ENCODE data around the gene SOX15. TPM values are rescaled to one million over a fixed set of nuclear protein-coding genes. Genes with fewer than 3 reads are reported as not detected.

SOX15 gene
- total and polyA plus RNA-seq, 2 of the 13 experiments (the other 11 are each of a cell fraction or from before 2014, with no cell fraction given) = 0.07 to 0.18 TPM

GRCh38 chr17:7561589-7562207 is 28.2 kb downstream of the SOX15 start, which contains the start of gene SENP3:
Gene SENP3, plus strand, starts transcription at chr17:7561919. Its CDS starts 1,158 bp downstream, at chr17:7563077.
- Histone ChIP-seq H3K4me2 (ENCODE audit: low read depth, low read length) (peak within 1 kb of the TSS; percentile 96), H3K9me3 (ENCODE audit: low read length) (no peaks in the 10 kb centered on the region), H3K79me2 (ENCODE audit: insufficient read depth, low read length) (peaks cover 27% of the 10 kb centered on the region), H3K4me3 (replicated peaks in 1 of 3; ENCODE audit: insufficient read depth in 1 of 3, low read depth in 2 of 3, low read length in 3 of 3) (peak within 1 kb of the TSS; percentile 90 to 94 (median 92)), H2AFZ (ENCODE audit: low read length) (peak within 1 kb of the TSS; percentile 69), H4K20me1 (ENCODE audit: insufficient read depth, low read length) (no peaks in the 10 kb centered on the region), H3K27me3 (ENCODE audit: control insufficient read depth in 1 of 2, insufficient read depth in 2 of 2, low read length in 2 of 2) (no peaks in the 10 kb centered on the region; a peak in 1 of 5 replicates), H3K27ac (ENCODE audit: extremely low read length, insufficient read depth, low read length) (peak within 1 kb of the TSS; percentile 75), H3K4me1 (ENCODE audit: insufficient read depth, low read length) (peaks cover 63% of the 10 kb centered on the region), H3K36me3 (replicated peaks in 1 of 2; ENCODE audit: control insufficient read depth in 1 of 2, insufficient read depth in 2 of 2, low read length in 2 of 2) (peaks cover 10 to 24% of the 10 kb centered on the region in 2 experiments), H3K9ac (ENCODE audit: insufficient read depth, low read depth, low read length) (peak within 1 kb of the TSS; percentile 91)
- ChIA-PET POLR2A (interaction anchor here (1.3 to 2.5 kb wide), 6 partner anchors 10 to 124 kb away, joined by 4 to 24 read pairs (median 10); partner anchors contain the start of genes MPDU1 and POLR2A), CTCF (ENCODE audit: low intra/inter-chr PET ratio, low total read pairs) (interaction anchor here (0.6 to 3.3 kb wide), 3 partner anchors 38 to 121 kb away, joined by 3 to 43 read pairs (median 27); no protein-coding TSS in a partner anchor)
- peak; percentile 74 for ATAC-seq
- BruUV-seq (replicated peaks) = no TSS peak
- under 1% methylated on average over 27 of the region's 82 CpGs for WGBS (ENCODE audit: low lambda C conversion rate)
- in situ Hi-C loops (cut with HindIII; ENCODE audit: extremely low pct_ligation_motif_present, low pct_unique_long_range_greater_than_20kb) (no loop called here), intact Hi-C loops (cut with micrococcal nuclease; ENCODE audit: unreplicated experiment) (loop anchor here (1.0 to 10.0 kb wide), 3 partner anchors 39 to 207 kb away; partner anchors contain the start of genes KCTD11 and TMEM95)
- no peak for FAIRE-seq
- peak; percentile 77 for DNase-seq (ENCODE audit: low spot score)
- TF ChIP-seq TSC22D2 (CRISPR knock-in tag; IDR thresholded peaks at IDR 0.05; ENCODE audit: borderline replicate concordance) (no peak), PCBP1 (IDR thresholded peaks at IDR 0.05; ENCODE audit: borderline replicate concordance, low read depth, low read length) (peak; percentile 38; the same call in 1 of the 2 replicates), YEATS2 (CRISPR knock-in tag; IDR thresholded peaks at IDR 0.05; ENCODE audit: borderline replicate concordance) (peak; percentile 71), TMF1 (CRISPR knock-in tag; IDR thresholded peaks at IDR 0.05; ENCODE audit: low read depth) (0 out of 2 replicates have a peak, but pooled peaks have one; percentile 37), ZNF430 (CRISPR knock-in tag; IDR thresholded peaks at IDR 0.05) (no peak; the same call in none of the 2 replicates), ZC3H13 (CRISPR knock-in tag; IDR thresholded peaks at IDR 0.05) (0 out of 2 replicates have a peak, but pooled peaks have one; percentile 41), DMAP1 (CRISPR knock-in tag; IDR thresholded peaks at IDR 0.05) (peak; percentile 78), TARDBP (CRISPR knock-in tag; IDR thresholded peaks at IDR 0.05) (peak; percentile 14; the same call in 1 of the 2 replicates), GLI4 (CRISPR knock-in tag; IDR thresholded peaks at IDR 0.05; ENCODE audit: borderline replicate concordance) (0 out of 2 replicates have a peak, but pooled peaks have one; percentile 56), MTA1 (CRISPR knock-in tag; IDR thresholded peaks at IDR 0.05; ENCODE audit: borderline replicate concordance) (0 out of 2 replicates have a peak, but pooled peaks have one; percentile 18), E2F2 (CRISPR knock-in tag; IDR thresholded peaks at IDR 0.05; ENCODE audit: borderline replicate concordance) (peak; percentile 36; the same call in 1 of the 2 replicates), HINFP (CRISPR knock-in tag; IDR thresholded peaks at IDR 0.05; ENCODE audit: low read depth) (peak; percentile 60; the same call in 1 of the 2 replicates), TFDP1 (CRISPR knock-in tag; IDR thresholded peaks at IDR 0.05; ENCODE audit: borderline replicate concordance) (peak; percentile 56; the same call in 1 of the 2 replicates), ZNF616 (CRISPR knock-in tag; IDR thresholded peaks at IDR 0.05; ENCODE audit: low read depth) (0 out of 2 replicates have a peak, but pooled peaks have one; percentile 51), ZBTB3 (CRISPR knock-in tag; IDR thresholded peaks at IDR 0.05; ENCODE audit: borderline replicate concordance, low read depth) (0 out of 2 replicates have a peak, but pooled peaks have one; percentile 30), RXRB (CRISPR knock-in tag; IDR thresholded peaks at IDR 0.05; ENCODE audit: borderline replicate concordance) (0 out of 2 replicates have a peak, but pooled peaks have one; percentile 8), HNRNPLL (IDR thresholded peaks at IDR 0.05; ENCODE audit: low read depth, low read length, poor library complexity, severe bottlenecking) (peak; percentile 22), PHF20 (CRISPR knock-in tag; IDR thresholded peaks at IDR 0.05) (peak; percentile 90), ZNF225 (CRISPR knock-in tag; IDR thresholded peaks at IDR 0.05) (0 out of 2 replicates have a peak, but pooled peaks have one; percentile 5), THAP11 (CRISPR knock-in tag; IDR thresholded peaks at IDR 0.05) (peak; percentile 87)

All from HepG2 (cell line).